Upper lobe of right lung (tissue), 1 donor: ENCODE data around the gene IMPDH2. TPM values are rescaled to one million over a fixed set of nuclear protein-coding genes. Genes with fewer than 3 reads are reported as not detected.

Experiments
- ATAC-seq: fragments of 200-7000 bp; cut with Tn5 transposase; one replicate; pipeline ENCODE4 v1.9.1; 2020; ENCODE audit warnings: mild to moderate bottlenecking, moderate library complexity
- DNase-seq: peaks from one replicate; pipeline ENCODE4 v3.0.0-alpha.2; 2020
- H3K27ac ChIP-seq: fragments of 200-600 bp; one replicate; pipeline ENCODE4 v1.8.0; 2022
- H3K27me3 ChIP-seq: fragments of 200-600 bp; one replicate; pipeline ENCODE4 v1.8.0; 2022; ENCODE audit warnings: mild to moderate bottlenecking
- H3K36me3 ChIP-seq: fragments of 200-600 bp; one replicate; pipeline ENCODE4 v1.8.0; 2022
- H3K4me1 ChIP-seq: fragments of 200-600 bp; one replicate; pipeline ENCODE4 v1.8.0; 2022
- H3K4me3 ChIP-seq: fragments of 200-600 bp; one replicate; pipeline ENCODE4 v1.8.0; 2022; ENCODE audit warnings: mild to moderate bottlenecking
- H3K9me3 ChIP-seq: fragments of 200-600 bp; one replicate; pipeline ENCODE4 v1.8.0; 2022
- intact Hi-C: fragments of 100-400 bp; cut with DNase I; formaldehyde crosslinking; loops from one replicate; pipeline ENCODE4 v1.11.0; 2022
- total RNA-seq: library from RNA; stranded (reverse); fragmentation: NEBNext Ultra II Directional; extraction: Animal tissue kit (Norgen Biotek cat#: 25700); gene quantifications from one replicate; pipeline ENCODE4 v1.2.1, GENCODE V29; 2021
- TF ChIP-seq, protein P1 (sequence below): fragments of 200-600 bp; IDR thresholded peaks from one replicate; pipeline ENCODE4 v1.8.0; 2022; ENCODE audit warnings: antibody characterized with exemption
- donor health status: DM: no; HTN: yes; CAD: no; lungs with severe emphysema.

IMPDH2 gene
- total RNA-seq, 1 donor from 2014 or later: 107 TPM

- Histone ChIP-seq H3K4me1 (peaks cover 24% of the 10 kb centered on the region), H3K27ac (peak overlapping the region; percentile 80)
- no peak for ATAC-seq
These were observed 11.8 kb downstream of the IMPDH2 start for GRCh38 chr3:49017229-49017970.

GRCh38 chr3:49016414-49017228, 12.6 kb downstream of the IMPDH2 start:
- no peak for ATAC-seq
- Histone ChIP-seq H3K27me3 (no peaks in the 10 kb centered on the region), H3K9me3 (no peaks in the 10 kb centered on the region), H3K36me3 (peaks cover 30% of the 10 kb centered on the region), H3K4me3 (no peak overlapping the region), H3K4me1 (peaks cover 24% of the 10 kb centered on the region), H3K27ac (no peak overlapping the region)
- TF ChIP-seq, protein P1, sequence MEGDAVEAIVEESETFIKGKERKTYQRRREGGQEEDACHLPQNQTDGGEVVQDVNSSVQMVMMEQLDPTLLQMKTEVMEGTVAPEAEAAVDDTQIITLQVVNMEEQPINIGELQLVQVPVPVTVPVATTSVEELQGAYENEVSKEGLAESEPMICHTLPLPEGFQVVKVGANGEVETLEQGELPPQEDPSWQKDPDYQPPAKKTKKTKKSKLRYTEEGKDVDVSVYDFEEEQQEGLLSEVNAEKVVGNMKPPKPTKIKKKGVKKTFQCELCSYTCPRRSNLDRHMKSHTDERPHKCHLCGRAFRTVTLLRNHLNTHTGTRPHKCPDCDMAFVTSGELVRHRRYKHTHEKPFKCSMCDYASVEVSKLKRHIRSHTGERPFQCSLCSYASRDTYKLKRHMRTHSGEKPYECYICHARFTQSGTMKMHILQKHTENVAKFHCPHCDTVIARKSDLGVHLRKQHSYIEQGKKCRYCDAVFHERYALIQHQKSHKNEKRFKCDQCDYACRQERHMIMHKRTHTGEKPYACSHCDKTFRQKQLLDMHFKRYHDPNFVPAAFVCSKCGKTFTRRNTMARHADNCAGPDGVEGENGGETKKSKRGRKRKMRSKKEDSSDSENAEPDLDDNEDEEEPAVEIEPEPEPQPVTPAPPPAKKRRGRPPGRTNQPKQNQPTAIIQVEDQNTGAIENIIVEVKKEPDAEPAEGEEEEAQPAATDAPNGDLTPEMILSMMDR: no peak
- intact Hi-C loops: no loop called here
- DNase-seq: no peak

More at GRCh38 chr3:49017229-49017970, 11.8 kb downstream of the IMPDH2 start:
- TF ChIP-seq, protein P1: no peak
- H3K9me3 ChIP-seq: no peaks in the 10 kb centered on the region
- peaks cover 30% of the 10 kb centered on the region for H3K36me3 ChIP-seq
- peak overlapping the region; percentile 67 for H3K4me3 ChIP-seq
- no peak for DNase-seq
- intact Hi-C loops: no loop called here
- H3K27me3 ChIP-seq: no peaks in the 10 kb centered on the region

DNA sequence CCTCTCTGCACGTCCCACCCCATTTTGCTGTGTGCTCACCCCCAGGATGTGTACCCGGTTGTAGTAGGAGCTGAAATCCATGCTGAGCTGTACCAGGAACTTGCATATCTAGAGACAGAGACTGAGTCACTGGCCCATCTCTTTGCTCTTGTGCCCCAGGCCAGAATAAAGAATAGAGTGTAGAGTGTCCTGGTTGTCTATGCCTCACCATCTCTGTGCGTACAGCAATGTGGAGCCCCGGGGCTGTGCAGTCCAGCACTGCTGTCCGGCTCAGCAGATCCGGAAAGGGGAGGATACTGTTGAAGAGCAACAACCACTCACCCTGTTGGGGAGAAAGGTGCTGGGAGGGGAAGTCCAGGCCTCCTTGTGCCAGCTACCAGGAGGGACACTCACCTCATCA, 13.4 kb downstream of the IMPDH2 start:
- no peak overlapping the region for H3K27ac ChIP-seq
- intact Hi-C loops: no loop called here
- TF ChIP-seq, protein P1: no peak
- H3K27me3 ChIP-seq: no peaks in the 10 kb centered on the region
- DNase-seq (no peak), ATAC-seq (no peak)
- H3K4me1 ChIP-seq: peaks cover 24% of the 10 kb centered on the region
- peaks cover 30% of the 10 kb centered on the region for H3K36me3 ChIP-seq
- H3K9me3 ChIP-seq: no peaks in the 10 kb centered on the region
- H3K4me3 ChIP-seq: no peak overlapping the region

GRCh38 chr3:49015072-49015471, 14.1 kb downstream of the IMPDH2 start:
- Histone ChIP-seq H3K27ac (no peak overlapping the region), H3K4me3 (no peak overlapping the region), H3K27me3 (no peaks in the 10 kb centered on the region), H3K36me3 (peaks cover 30% of the 10 kb centered on the region), H3K9me3 (no peaks in the 10 kb centered on the region), H3K4me1 (peaks cover 19% of the 10 kb centered on the region)
- TF ChIP-seq, protein P1: no peak
- ATAC-seq (no peak), DNase-seq (no peak)
- intact Hi-C loops: no loop called here

- Histone ChIP-seq H3K4me3 (no peak overlapping the region), H3K9me3 (no peaks in the 10 kb centered on the region), H3K27ac (no peak overlapping the region), H3K4me1 (peaks cover 10% of the 10 kb centered on the region), H3K27me3 (no peaks in the 10 kb centered on the region), H3K36me3 (peaks cover 30% of the 10 kb centered on the region)
- TF ChIP-seq, protein P1: peak; percentile 44
- no peak for DNase-seq
- peak; percentile 36 for ATAC-seq
- intact Hi-C loops: no loop called here
These were observed 15.2 kb downstream of the IMPDH2 start for GRCh38 chr3:49013738-49014660.
